ENCODE measurements around the gene ZSCAN31. TPM values are rescaled to one million over a fixed set of nuclear protein-coding genes. Genes with fewer than 3 reads are reported as not detected.

ZSCAN31 gene
- total and polyA plus RNA-seq, 8 donors, result 2.3 to 13.4 (median 8.1) TPM

- intact Hi-C loops (cut with DNase I; ENCODE audit: low total_unique reads), result no loop called here
- TF ChIP-seq, protein P1, sequence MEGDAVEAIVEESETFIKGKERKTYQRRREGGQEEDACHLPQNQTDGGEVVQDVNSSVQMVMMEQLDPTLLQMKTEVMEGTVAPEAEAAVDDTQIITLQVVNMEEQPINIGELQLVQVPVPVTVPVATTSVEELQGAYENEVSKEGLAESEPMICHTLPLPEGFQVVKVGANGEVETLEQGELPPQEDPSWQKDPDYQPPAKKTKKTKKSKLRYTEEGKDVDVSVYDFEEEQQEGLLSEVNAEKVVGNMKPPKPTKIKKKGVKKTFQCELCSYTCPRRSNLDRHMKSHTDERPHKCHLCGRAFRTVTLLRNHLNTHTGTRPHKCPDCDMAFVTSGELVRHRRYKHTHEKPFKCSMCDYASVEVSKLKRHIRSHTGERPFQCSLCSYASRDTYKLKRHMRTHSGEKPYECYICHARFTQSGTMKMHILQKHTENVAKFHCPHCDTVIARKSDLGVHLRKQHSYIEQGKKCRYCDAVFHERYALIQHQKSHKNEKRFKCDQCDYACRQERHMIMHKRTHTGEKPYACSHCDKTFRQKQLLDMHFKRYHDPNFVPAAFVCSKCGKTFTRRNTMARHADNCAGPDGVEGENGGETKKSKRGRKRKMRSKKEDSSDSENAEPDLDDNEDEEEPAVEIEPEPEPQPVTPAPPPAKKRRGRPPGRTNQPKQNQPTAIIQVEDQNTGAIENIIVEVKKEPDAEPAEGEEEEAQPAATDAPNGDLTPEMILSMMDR (IDR thresholded peaks at IDR 0.05), result peak in 6 of 7 experiments; percentile 18 to 95 (median 92)
- TF ChIP-seq POLR2AphosphoS5 (IDR thresholded peaks at IDR 0.05), result peak; percentile 5 to 75 (median 70)
- TF ChIP-seq POLR2A (IDR thresholded peaks at IDR 0.05), result no peak
- no peak for TF ChIP-seq EP300 (IDR thresholded peaks at IDR 0.05)
- Histone ChIP-seq H3K4me3 (peak overlapping the region; percentile 49 to 59 (median 54)), H3K4me1 (peaks cover 31 to 62% (median 45%) of the 10 kb centered on the region in 4 donors), H3K27me3 (no peaks in the 10 kb centered on the region), H3K9me3 (no peaks in the 10 kb centered on the region), H3K36me3 (peaks cover 0 to 19% (median 17%) of the 10 kb centered on the region in 4 donors), H3K27ac (peak overlapping the region; percentile 77 to 92 (median 89))
- 3 to 9% (median 4%) methylated on average over 19 of the region's 19 CpGs for WGBS, 5 donors
- peak; percentile 81 to 96 for DNase-seq
Measured at GRCh38 chr6:28355743-28356665, 20.1 kb upstream of the ZSCAN31 start.

- Histone ChIP-seq H3K9me3 (no peaks in the 10 kb centered on the region), H3K27ac (peak overlapping the region; percentile 77 to 92 (median 89)), H3K36me3 (peaks cover 0 to 8% (median 6%) of the 10 kb centered on the region in 4 donors), H3K4me3 (peak overlapping the region; percentile 49 to 59 (median 54)), H3K27me3 (no peaks in the 10 kb centered on the region), H3K4me1 (peaks cover 35 to 71% (median 53%) of the 10 kb centered on the region in 4 donors)
- intact Hi-C loops (cut with DNase I; ENCODE audit: low total_unique reads), result no loop called here
- DNase-seq, result no peak
- TF ChIP-seq POLR2AphosphoS5 (IDR thresholded peaks at IDR 0.05) (peak in 1 of 3 donors; percentile 39), EP300 (IDR thresholded peaks at IDR 0.05) (no peak)
- WGBS, 5 donors, result 70 to 84% (median 72%) methylated on average over 10 of the region's 10 CpGs
Measured at GRCh38 chr6:28354688-28355554, 19.0 kb upstream of the ZSCAN31 start.

GRCh38 chr6:28353981-28354676 lies 18.2 kb upstream of the ZSCAN31 start:
- peak; percentile 62 to 76 for DNase-seq
- no peaks in the 10 kb centered on the region for H3K36me3 ChIP-seq
- H3K27me3 ChIP-seq, result no peaks in the 10 kb centered on the region
- 39 to 65% (median 54%) methylated on average over 10 to 11 of the region's 11 CpGs for WGBS, 5 donors
- H3K4me1 ChIP-seq, result peaks cover 35 to 75% (median 53%) of the 10 kb centered on the region in 4 donors
- intact Hi-C loops (cut with DNase I; ENCODE audit: low total_unique reads), result no loop called here
- H3K9me3 ChIP-seq, result no peaks in the 10 kb centered on the region
- H3K27ac ChIP-seq, result peak overlapping the region; percentile 77 to 92 (median 89)
- TF ChIP-seq, protein P1 (IDR thresholded peaks at IDR 0.05), result no peak
- TF ChIP-seq EP300 (IDR thresholded peaks at IDR 0.05), result no peak
- TF ChIP-seq POLR2A (IDR thresholded peaks at IDR 0.05), result no peak
- peak; percentile 12 to 40 (median 36) for TF ChIP-seq POLR2AphosphoS5 (IDR thresholded peaks at IDR 0.05)
- H3K4me3 ChIP-seq, result peak overlapping the region in 1 of 4 donors; percentile 7

GRCh38 chr6:28353356-28353755 lies 17.4 kb upstream of the ZSCAN31 start:
- no peaks in the 10 kb centered on the region for H3K36me3 ChIP-seq
- WGBS, 5 donors, result 71 to 87% (median 78%) methylated on average over 3 of the region's 3 CpGs
- peaks cover 35 to 76% (median 53%) of the 10 kb centered on the region in 4 donors for H3K4me1 ChIP-seq
- no peak for DNase-seq
- no peaks in the 10 kb centered on the region for H3K9me3 ChIP-seq
- TF ChIP-seq POLR2AphosphoS5 (IDR thresholded peaks at IDR 0.05) (no peak), POLR2A (IDR thresholded peaks at IDR 0.05) (no peak), EP300 (IDR thresholded peaks at IDR 0.05) (no peak)
- TF ChIP-seq, protein P1 (IDR thresholded peaks at IDR 0.05), result no peak
- intact Hi-C loops (cut with DNase I; ENCODE audit: low total_unique reads), result no loop called here
- no peaks in the 10 kb centered on the region for H3K27me3 ChIP-seq
- peak overlapping the region in 2 of 4 donors; percentile 7 to 9 for H3K4me3 ChIP-seq
- H3K27ac ChIP-seq, result peak overlapping the region in 4 of 5 donors; percentile 77 to 92 (median 88)
